Keratinocyte (primary cell): ENCODE results near the gene GPNMB.

Source experiments
- CTCF ChIP-seq, 3 experiments: IDR thresholded peaks in 1 of 3; conservative IDR thresholded peaks in 1 of 3; optimal IDR thresholded peaks in 1 of 3; 2 replicates in 2 of 3; 3 replicates in 1 of 3; pipeline versions ENCODE3 to v1.5.1; 2011; ENCODE audit warnings: low read length in 3 of 3, mild to moderate bottlenecking in 3 of 3, moderate library complexity in 2 of 3, control low read depth in 1 of 3, inconsistent platforms in 1 of 3; ENCODE audit not compliant: insufficient read depth in 2 of 3; ENCODE audit errors: extremely low read depth in 1 of 3
- EZH2 ChIP-seq: IDR thresholded peaks from one replicate; pipeline ENCODE4 v1.6.1; 2012; ENCODE audit warnings: inconsistent platforms, mild to moderate bottlenecking, low read length, moderate library complexity

GRCh38 chr7:23277359-23277989 lies 30.9 kb downstream of the GPNMB start:
- TF ChIP-seq CTCF (optimal IDR thresholded peaks at IDR 0.05 in 1 of 3, IDR thresholded peaks at IDR 0.05 in 1 of 3, conservative IDR thresholded peaks at IDR 0.05 in 1 of 3; ENCODE audit: extremely low read depth in 1 of 3, insufficient read depth in 2 of 3, low read length in 3 of 3) (peak; percentile 64 to 80 (median 70)), EZH2 (no peak)
